Right lobe of liver (tissue), 4 donors: ENCODE measurements around the gene MST1.

Source experiments
- CTCF ChIP-seq, 4 donors: fragments of 200-600 bp in 3 of 4; fragments of 450-650 bp in 1 of 4; IDR thresholded peaks; one replicate each; pipeline versions ENCODE4 v1.5.1 to v1.8.0; 2016 to 2022; ENCODE audit warnings: antibody characterized with exemption in 4 of 4, mild to moderate bottlenecking in 2 of 4
- POLR2A ChIP-seq: fragments of 450-650 bp; IDR thresholded peaks from one replicate; pipeline ENCODE4 v1.6.1; 2017; ENCODE audit warnings: antibody characterized with exemption, mild to moderate bottlenecking
- donor health status: DM: no; HTN: no; CAD: no.
- donor health status: DM: no; HTN: no; CAD: no.
- donor health status: DM: no; HTN: yes; CAD: no.

DNA sequence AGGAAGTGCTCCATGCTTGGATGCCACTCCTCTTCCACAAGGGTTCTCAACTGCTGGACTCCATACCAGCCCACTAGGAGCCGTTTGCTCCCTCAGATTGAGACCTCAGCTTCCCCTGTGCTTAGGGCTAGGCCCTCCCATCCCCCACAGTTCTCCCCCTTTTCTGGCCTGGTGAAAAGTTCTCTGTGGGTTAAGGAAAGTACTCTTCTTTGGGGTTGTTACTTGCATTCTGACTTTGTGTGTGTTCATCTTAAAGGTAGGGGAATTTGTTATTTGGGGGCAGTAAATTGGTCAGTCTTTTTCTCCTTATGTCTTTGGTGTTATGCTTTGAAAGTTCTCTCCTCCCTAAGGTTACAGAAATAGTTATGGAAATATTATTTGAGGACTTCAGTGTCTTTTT, 39.1 kb downstream of the MST1 start:
- TF ChIP-seq CTCF (IDR thresholded peaks at IDR 0.05) = no peak
- no peak for TF ChIP-seq POLR2A
